DOHH2 (cell line): ENCODE results near the gene SKOR2.

Experiments used
- H3F3A ChIP-seq: fragments of 200-600 bp; sonication (generic), shearing (Covaris generic); 2 replicates; pipeline ENCODE4 v1.6.0; 2016; ENCODE audit warnings: antibody characterized with exemption, mild to moderate bottlenecking; ENCODE audit not compliant: control insufficient read depth, insufficient read depth
- H3K27ac ChIP-seq: fragments of 200-600 bp; sonication (generic); 2 replicates; pipeline ENCODE4 v1.5.1; 2014; ENCODE audit warnings: low read depth, mild to moderate bottlenecking, low read length, moderate library complexity
- H3K27me3 ChIP-seq: fragments of 200-600 bp; sonication (generic); 2 replicates; pipeline ENCODE4 v1.6.1; 2014; ENCODE audit warnings: mild to moderate bottlenecking, low read length, mixed read lengths; ENCODE audit not compliant: control insufficient read depth
- H3K36me3 ChIP-seq: fragments of 200-600 bp; sonication (generic); 2 replicates; pipeline ENCODE4 v1.6.1; 2014; ENCODE audit warnings: mild to moderate bottlenecking, low read length, moderate library complexity, mixed read lengths; ENCODE audit not compliant: control insufficient read depth
- H3K4me1 ChIP-seq: fragments of 200-600 bp; sonication (generic); 2 replicates; pipeline ENCODE4 v1.6.1; 2014; ENCODE audit warnings: mild to moderate bottlenecking, low read length, mixed read lengths; ENCODE audit not compliant: control insufficient read depth
- H3K4me2 ChIP-seq: fragments of 200-600 bp; sonication (generic); 2 replicates; pipeline ENCODE4 v1.6.0; 2014; ENCODE audit warnings: mild to moderate bottlenecking, low read length, moderate library complexity
- H3K4me3 ChIP-seq: fragments of 200-600 bp; sonication (generic); 2 replicates; pipeline ENCODE4 v1.5.1; 2014; ENCODE audit warnings: mild to moderate bottlenecking, low read length, mixed read lengths
- H3K79me2 ChIP-seq: fragments of 200-600 bp; sonication (generic); 2 replicates; pipeline ENCODE4 v1.6.1; 2014; ENCODE audit warnings: mild to moderate bottlenecking, low read length, mixed read lengths; ENCODE audit not compliant: control insufficient read depth
- H3K9me2 ChIP-seq: fragments of 200-600 bp; sonication (generic); replicated peaks from 2 replicates; pipeline ENCODE4 v1.6.1; 2014; ENCODE audit warnings: mild to moderate bottlenecking, low read length, mixed read lengths; ENCODE audit not compliant: control insufficient read depth
- H3K9me3 ChIP-seq: fragments of 200-600 bp; sonication (generic); 2 replicates; pipeline ENCODE4 v1.6.1; 2014; ENCODE audit warnings: antibody characterized with exemption, low read length, mixed read lengths; ENCODE audit not compliant: control insufficient read depth, insufficient read depth
- H4K20me1 ChIP-seq: fragments of 200-600 bp; sonication (generic); 2 replicates; pipeline ENCODE4 v1.6.0; 2014; ENCODE audit warnings: low read depth, mild to moderate bottlenecking, antibody characterized with exemption, low read length, moderate library complexity; ENCODE audit not compliant: control insufficient read depth, insufficient read depth
- EZH2phosphoT487 ChIP-seq: fragments of 200-600 bp; sonication (generic); IDR thresholded peaks from 2 replicates; pipeline ENCODE4 v1.6.1; 2017; ENCODE audit warnings: borderline replicate concordance, mild to moderate bottlenecking, antibody characterized with exemption, low read length, moderate library complexity, mixed read lengths
- TF ChIP-seq, protein P1 (sequence below): fragments of 200-600 bp; sonication (generic); IDR thresholded peaks from one replicate; pipeline ENCODE4 v1.5.1; 2014; ENCODE audit warnings: antibody characterized with exemption, mild to moderate bottlenecking, low read depth, low read length; ENCODE audit not compliant: poor library complexity, severe bottlenecking

SKOR2 gene

DNA sequence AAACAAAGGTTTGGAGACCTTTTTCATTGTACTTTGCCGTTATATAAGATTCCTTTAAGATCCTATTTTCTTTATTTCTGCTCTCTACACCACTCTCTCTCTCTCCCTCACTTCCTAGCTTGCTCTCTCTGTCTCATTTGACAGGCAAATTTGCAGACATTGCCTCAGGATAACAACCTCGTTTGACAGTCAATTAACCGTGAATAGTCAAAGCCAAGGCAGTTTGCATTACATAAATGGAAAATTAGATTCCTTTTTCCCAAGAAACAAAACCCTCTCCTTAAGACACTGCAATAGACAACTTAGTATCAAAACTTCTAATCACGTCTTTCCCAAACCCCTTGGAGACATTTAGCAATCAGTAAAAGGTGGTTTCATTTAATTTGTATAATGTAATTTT is 7.4 kb downstream of the SKOR2 start:
- Histone ChIP-seq H3F3A (no peaks in the 10 kb centered on the region), H4K20me1 (no peaks in the 10 kb centered on the region), H3K27me3 (peaks cover 26% of the 10 kb centered on the region), H3K4me1 (no peaks in the 10 kb centered on the region), H3K36me3 (no peaks in the 10 kb centered on the region), H3K79me2 (no peaks in the 10 kb centered on the region), H3K9me2 (no peaks in the 10 kb centered on the region), H3K4me3 (no peak overlapping the region), H3K9me3 (peaks cover 6% of the 10 kb centered on the region; the same call in 1 of the 2 replicates), H3K27ac (no peak overlapping the region), H3K4me2 (no peak overlapping the region)
- TF ChIP-seq EZH2phosphoT487 = no peak
- TF ChIP-seq, protein P1, sequence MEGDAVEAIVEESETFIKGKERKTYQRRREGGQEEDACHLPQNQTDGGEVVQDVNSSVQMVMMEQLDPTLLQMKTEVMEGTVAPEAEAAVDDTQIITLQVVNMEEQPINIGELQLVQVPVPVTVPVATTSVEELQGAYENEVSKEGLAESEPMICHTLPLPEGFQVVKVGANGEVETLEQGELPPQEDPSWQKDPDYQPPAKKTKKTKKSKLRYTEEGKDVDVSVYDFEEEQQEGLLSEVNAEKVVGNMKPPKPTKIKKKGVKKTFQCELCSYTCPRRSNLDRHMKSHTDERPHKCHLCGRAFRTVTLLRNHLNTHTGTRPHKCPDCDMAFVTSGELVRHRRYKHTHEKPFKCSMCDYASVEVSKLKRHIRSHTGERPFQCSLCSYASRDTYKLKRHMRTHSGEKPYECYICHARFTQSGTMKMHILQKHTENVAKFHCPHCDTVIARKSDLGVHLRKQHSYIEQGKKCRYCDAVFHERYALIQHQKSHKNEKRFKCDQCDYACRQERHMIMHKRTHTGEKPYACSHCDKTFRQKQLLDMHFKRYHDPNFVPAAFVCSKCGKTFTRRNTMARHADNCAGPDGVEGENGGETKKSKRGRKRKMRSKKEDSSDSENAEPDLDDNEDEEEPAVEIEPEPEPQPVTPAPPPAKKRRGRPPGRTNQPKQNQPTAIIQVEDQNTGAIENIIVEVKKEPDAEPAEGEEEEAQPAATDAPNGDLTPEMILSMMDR = no peak

DNA sequence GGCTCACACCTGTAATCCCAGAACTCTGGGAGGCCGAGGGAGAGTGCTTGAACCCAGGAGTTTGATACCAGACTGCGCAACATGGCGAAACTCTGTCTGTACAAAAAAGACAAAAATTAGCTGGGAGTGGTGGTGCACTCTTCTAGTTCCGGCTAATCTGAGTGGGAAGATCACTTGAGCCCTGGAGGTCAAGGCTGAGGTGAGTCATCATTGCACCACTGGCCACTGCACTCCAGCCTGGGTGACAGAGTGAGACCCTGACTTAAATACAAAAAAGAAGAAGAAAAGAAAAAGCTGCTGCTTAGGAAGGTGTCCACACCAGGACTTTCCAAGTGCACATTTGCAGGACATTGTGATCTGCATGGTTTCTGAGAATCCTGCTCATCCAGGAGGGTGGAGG is 16.4 kb downstream of the SKOR2 start:
- Histone ChIP-seq H3K9me2 (no peaks in the 10 kb centered on the region), H3K9me3 (no peaks in the 10 kb centered on the region), H3K4me1 (no peaks in the 10 kb centered on the region), H3K79me2 (no peaks in the 10 kb centered on the region), H3K27ac (no peak overlapping the region), H3F3A (no peaks in the 10 kb centered on the region), H3K4me2 (no peak overlapping the region), H4K20me1 (no peaks in the 10 kb centered on the region), H3K27me3 (peaks cover 9% of the 10 kb centered on the region; the same call in 1 of the 2 replicates), H3K36me3 (no peaks in the 10 kb centered on the region), H3K4me3 (no peak overlapping the region)
- TF ChIP-seq, protein P1 = no peak
- TF ChIP-seq EZH2phosphoT487 = no peak

DNA sequence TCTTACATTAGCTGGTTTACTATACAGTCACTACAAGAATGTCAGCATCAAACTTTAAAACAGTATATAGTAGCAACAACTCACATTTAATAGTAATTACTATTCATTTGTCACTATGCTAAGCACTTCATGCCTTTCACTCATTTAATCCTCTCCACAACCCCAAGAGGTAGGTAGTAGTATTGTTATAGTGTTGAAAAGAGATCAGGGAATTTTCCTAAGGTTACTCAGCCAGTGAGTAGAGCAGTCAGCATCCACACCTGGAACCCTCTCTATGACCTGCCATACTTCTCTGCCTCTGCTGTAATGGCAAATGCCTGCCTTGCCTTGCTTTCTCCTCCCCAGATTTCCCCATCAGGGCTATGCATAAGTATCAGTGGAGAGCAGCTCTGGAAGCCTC is 24.8 kb downstream of the SKOR2 start:
- Histone ChIP-seq H3K9me2 (no peaks in the 10 kb centered on the region), H3K4me2 (no peak overlapping the region), H3K36me3 (no peaks in the 10 kb centered on the region), H3F3A (no peaks in the 10 kb centered on the region), H3K27ac (no peak overlapping the region), H3K9me3 (no peaks in the 10 kb centered on the region), H3K4me1 (no peaks in the 10 kb centered on the region), H3K79me2 (no peaks in the 10 kb centered on the region), H3K27me3 (peaks cover 14% of the 10 kb centered on the region), H4K20me1 (no peaks in the 10 kb centered on the region), H3K4me3 (no peak overlapping the region)
- TF ChIP-seq EZH2phosphoT487 = no peak
- TF ChIP-seq, protein P1 = no peak

DNA sequence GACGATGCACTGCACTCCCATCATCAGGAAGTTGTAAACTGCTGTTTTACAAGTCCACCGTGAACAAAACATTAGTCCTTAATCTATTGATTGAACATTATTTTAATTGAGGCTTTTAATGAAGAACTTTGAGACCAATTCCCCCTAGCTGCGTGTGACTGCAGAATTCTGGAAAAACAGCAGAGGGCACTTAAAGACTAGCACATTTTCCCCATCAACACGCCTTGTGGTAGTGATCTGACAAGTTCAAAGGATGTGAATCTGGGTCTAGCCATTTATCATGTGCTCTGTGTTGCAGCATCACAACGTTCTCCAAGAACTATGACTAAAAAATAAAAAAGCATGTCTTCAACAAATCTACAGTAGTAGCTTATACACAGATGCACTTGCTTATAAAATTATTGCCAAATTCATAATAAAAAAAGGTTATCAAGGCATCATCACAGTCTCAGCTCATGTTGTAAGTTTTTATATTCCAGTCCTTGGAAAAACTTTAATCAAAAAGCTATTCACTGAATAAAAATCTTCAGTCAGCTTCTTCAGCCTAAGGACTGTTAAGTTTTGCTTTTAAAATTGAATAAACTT is 35.8 kb downstream of the SKOR2 start:
- H3K79me2 ChIP-seq = no peaks in the 10 kb centered on the region
- H3F3A ChIP-seq = no peaks in the 10 kb centered on the region
- no peak overlapping the region for H3K4me3 ChIP-seq
- H3K36me3 ChIP-seq = no peaks in the 10 kb centered on the region
- H4K20me1 ChIP-seq = no peaks in the 10 kb centered on the region
- no peaks in the 10 kb centered on the region for H3K9me3 ChIP-seq
- no peaks in the 10 kb centered on the region for H3K9me2 ChIP-seq
- no peaks in the 10 kb centered on the region for H3K4me1 ChIP-seq
- H3K27ac ChIP-seq = no peak overlapping the region
- TF ChIP-seq EZH2phosphoT487 = no peak
- TF ChIP-seq, protein P1 = peak; percentile 78
- H3K27me3 ChIP-seq = peaks cover 58% of the 10 kb centered on the region
- H3K4me2 ChIP-seq = no peak overlapping the region
